HepG2 (cell line): ENCODE measurements around the gene SLC28A1. TPM values are rescaled to one million over a fixed set of nuclear protein-coding genes. Genes with fewer than 3 reads are reported as not detected.
A peak's percentile ranks its signal among the peaks of the same experiment; 100 is the strongest.

Experiments
- BCL6 ChIP-seq: IDR thresholded peaks from 2 replicates; pipeline ENCODE4 v1.6.1; 2016; ENCODE audit warnings: missing genetic modification reagents, missing compliant biosample characterization
- HMG20A ChIP-seq: IDR thresholded peaks from 2 replicates; pipeline ENCODE4 v1.6.1; 2016; ENCODE audit warnings: borderline replicate concordance
- MAZ ChIP-seq, 2 experiments: sonication (generic) in 1 of 2; formaldehyde crosslinking in 1 of 2; IDR thresholded peaks; 2 replicates each; pipeline versions ENCODE4 v1.5.0 to v1.6.1; 2012 to 2020; ENCODE audit warnings: low read depth in 2 of 2, mild to moderate bottlenecking in 2 of 2, borderline replicate concordance in 1 of 2, improper control_type of control experiment in 1 of 2, low read length in 1 of 2, missing genetic modification reagents in 1 of 2, moderate library complexity in 1 of 2
- NPAS2 ChIP-seq: sonication (generic); formaldehyde crosslinking; IDR thresholded peaks from 2 replicates; pipeline ENCODE4 v1.8.0; 2022; ENCODE audit warnings: mild to moderate bottlenecking, missing genetic modification reagents, borderline replicate concordance
- PAWR ChIP-seq: sonication (generic); formaldehyde crosslinking; IDR thresholded peaks from 2 replicates; pipeline ENCODE4 v1.4.0; 2020; ENCODE audit warnings: missing genetic modification reagents, mild to moderate bottlenecking, borderline replicate concordance
- PITX1 ChIP-seq: sonication (generic); formaldehyde crosslinking; IDR thresholded peaks from 2 replicates; pipeline ENCODE4 v1.5.1; 2020; ENCODE audit warnings: mild to moderate bottlenecking, missing genetic modification reagents
- RAD21 ChIP-seq: fragments of 450-650 bp; formaldehyde crosslinking; IDR thresholded peaks from 2 replicates; pipeline ENCODE4 v1.5.0; 2020; ENCODE audit warnings: mild to moderate bottlenecking
- TOE1 ChIP-seq: sonication (generic); formaldehyde crosslinking; IDR thresholded peaks from 2 replicates; pipeline ENCODE4 v1.4.0; 2020; ENCODE audit warnings: mild to moderate bottlenecking, missing genetic modification reagents
- ZBTB20 ChIP-seq: sonication (generic); formaldehyde crosslinking; IDR thresholded peaks from 2 replicates; pipeline ENCODE4 v1.8.1; 2023; ENCODE audit warnings: missing genetic modification reagents, low read depth, mild to moderate bottlenecking, borderline replicate concordance
- ZNF12 ChIP-seq: sonication (generic); formaldehyde crosslinking; IDR thresholded peaks from 2 replicates; pipeline ENCODE4 v1.5.0; 2020; ENCODE audit warnings: missing genetic modification reagents
- ZNF543 ChIP-seq: sonication (generic); formaldehyde crosslinking; IDR thresholded peaks from 2 replicates; pipeline ENCODE4 v1.4.0; 2020; ENCODE audit warnings: mild to moderate bottlenecking, missing genetic modification reagents
- ZNF546 ChIP-seq: sonication (generic); formaldehyde crosslinking; conservative IDR thresholded peaks from 2 replicates; pipeline ENCODE4 v1.8.1; 2023; ENCODE audit warnings: mild to moderate bottlenecking, missing genetic modification reagents
- ZNF558 ChIP-seq: sonication (generic); formaldehyde crosslinking; IDR thresholded peaks from 2 replicates; pipeline ENCODE4 v1.9.0; 2022; ENCODE audit warnings: mild to moderate bottlenecking, missing genetic modification reagents, borderline replicate concordance
- ZNF768 ChIP-seq: sonication (generic); formaldehyde crosslinking; IDR thresholded peaks from 2 replicates; pipeline ENCODE4 v1.4.0; 2020; ENCODE audit warnings: missing genetic modification reagents
- ZNF790 ChIP-seq: sonication (generic); formaldehyde crosslinking; IDR thresholded peaks from 2 replicates; pipeline ENCODE4 v1.8.0; 2022; ENCODE audit warnings: missing genetic modification reagents, mild to moderate bottlenecking, borderline replicate concordance
- ZNF839 ChIP-seq: sonication (generic); formaldehyde crosslinking; IDR thresholded peaks from 2 replicates; pipeline ENCODE4 v1.4.0; 2020; ENCODE audit warnings: missing genetic modification reagents, mild to moderate bottlenecking, borderline replicate concordance
- polyA plus RNA-seq, 8 experiments: library from polyadenylated mRNA; depleted of rRNA in 3 of 8; stranded (reverse) in 7 of 8; unstranded in 1 of 8; fragments of >200 nt; fragmentation: Illumina TruSeq in 4 of 8; extraction: Trizol in 4 of 8; gene quantifications; 2 replicates each; pipeline versions ENCODE4 v1.2.1 to v1.2.3, GENCODE V29; 2011 to 2016; ENCODE audit warnings: low read depth in 4 of 8, missing spikeins in 1 of 8, mixed read lengths in 1 of 8; ENCODE audit not compliant: insufficient read depth in 1 of 8
- total RNA-seq, 5 experiments: library from RNA; depleted of rRNA; stranded (reverse); fragments of >200 nt; fragmentation: Illumina TruSeq; extraction: Trizol; gene quantifications; 2 replicates each; pipeline ENCODE4 v1.2.3, GENCODE V29; 2016; ENCODE audit warnings: low read depth in 1 of 5
- TF ChIP-seq, protein P1 (sequence below): sonication (generic); formaldehyde crosslinking; IDR thresholded peaks from 2 replicates; pipeline ENCODE4 v1.5.0; 2020; ENCODE audit warnings: missing genetic modification reagents
- TF ChIP-seq, protein P2 (sequence below): sonication (generic); formaldehyde crosslinking; IDR thresholded peaks from 2 replicates; pipeline ENCODE4 v1.5.1; 2020; ENCODE audit warnings: mild to moderate bottlenecking, missing genetic modification reagents, borderline replicate concordance
- TF ChIP-seq, protein P3 (sequence below): IDR thresholded peaks from 2 replicates; pipeline ENCODE4 v1.6.1; 2018; ENCODE audit warnings: missing genetic modification reagents, mild to moderate bottlenecking, missing compliant biosample characterization

SLC28A1 gene
- total and polyA plus RNA-seq, 2 of the 13 experiments (the other 11 are each of a cell fraction or from before 2014, with no cell fraction given) = 0.31 to 5.8 TPM

DNA sequence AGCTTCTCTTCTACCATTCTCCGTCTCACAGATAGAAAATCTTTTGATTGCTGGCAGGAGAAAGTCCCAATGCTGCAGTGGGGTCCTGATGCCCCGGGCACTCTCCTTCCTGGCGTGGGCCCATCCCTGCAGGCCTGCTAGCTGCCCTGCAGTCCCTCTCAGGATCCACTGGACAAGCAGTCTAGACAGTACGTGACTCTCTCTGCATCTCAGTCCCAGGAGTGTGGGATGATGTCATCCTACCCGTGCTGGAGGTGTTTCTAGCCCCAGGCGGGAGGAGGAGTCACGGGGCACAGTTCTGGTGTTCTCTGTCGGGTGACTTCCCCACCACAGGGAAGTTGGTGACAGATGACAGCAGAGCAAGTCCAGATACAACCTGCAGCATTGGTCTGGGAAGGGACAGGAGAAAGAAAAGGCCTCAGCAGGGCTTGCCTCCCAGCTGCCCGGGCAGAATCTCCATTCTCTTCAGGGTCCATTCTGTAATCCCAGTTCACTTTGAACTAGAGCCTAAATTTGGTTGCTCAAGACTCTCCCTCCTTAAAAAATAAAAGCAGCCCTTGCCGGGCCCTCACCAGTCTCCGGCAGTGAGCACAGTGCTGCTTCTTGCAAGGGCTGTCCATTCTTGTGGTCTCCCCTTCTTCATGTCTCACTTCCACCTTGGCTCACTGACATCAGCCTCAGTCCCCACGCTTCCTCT lies 30.6 kb downstream of the SLC28A1 start (continued):
- TF ChIP-seq, protein P1, sequence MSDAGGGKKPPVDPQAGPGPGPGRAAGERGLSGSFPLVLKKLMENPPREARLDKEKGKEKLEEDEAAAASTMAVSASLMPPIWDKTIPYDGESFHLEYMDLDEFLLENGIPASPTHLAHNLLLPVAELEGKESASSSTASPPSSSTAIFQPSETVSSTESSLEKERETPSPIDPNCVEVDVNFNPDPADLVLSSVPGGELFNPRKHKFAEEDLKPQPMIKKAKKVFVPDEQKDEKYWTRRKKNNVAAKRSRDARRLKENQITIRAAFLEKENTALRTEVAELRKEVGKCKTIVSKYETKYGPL (CRISPR knock-in tag) = no peak
- no peak for TF ChIP-seq ZNF558 (CRISPR knock-in tag)
- TF ChIP-seq RAD21 (CRISPR knock-in tag) = no peak
- no peak for TF ChIP-seq ZNF839 (CRISPR knock-in tag)
- peak; percentile 29; the same call in 1 of the 2 replicates for TF ChIP-seq PITX1 (CRISPR knock-in tag)
- no peak for TF ChIP-seq PAWR
- 0 out of 2 replicates have a peak, but pooled peaks have one; percentile 27 for TF ChIP-seq MAZ (IDR thresholded peaks at IDR 0.05; ENCODE audit: borderline replicate concordance, low read depth, low read length)
- TF ChIP-seq MAZ (CRISPR knock-in tag; IDR thresholded peaks at IDR 0.05; ENCODE audit: low read depth) = 0 out of 2 replicates have a peak, but pooled peaks have one; percentile 30
- no peak for TF ChIP-seq NPAS2
- no peak for TF ChIP-seq ZNF546 (CRISPR knock-in tag)
- TF ChIP-seq ZBTB20 = peak; percentile 47; the same call in 1 of the 2 replicates
- peak; percentile 53; the same call in 1 of the 2 replicates for TF ChIP-seq ZNF12 (CRISPR knock-in tag)
- TF ChIP-seq BCL6 (CRISPR knock-in tag) = peak; percentile 53
- TF ChIP-seq, protein P2, sequence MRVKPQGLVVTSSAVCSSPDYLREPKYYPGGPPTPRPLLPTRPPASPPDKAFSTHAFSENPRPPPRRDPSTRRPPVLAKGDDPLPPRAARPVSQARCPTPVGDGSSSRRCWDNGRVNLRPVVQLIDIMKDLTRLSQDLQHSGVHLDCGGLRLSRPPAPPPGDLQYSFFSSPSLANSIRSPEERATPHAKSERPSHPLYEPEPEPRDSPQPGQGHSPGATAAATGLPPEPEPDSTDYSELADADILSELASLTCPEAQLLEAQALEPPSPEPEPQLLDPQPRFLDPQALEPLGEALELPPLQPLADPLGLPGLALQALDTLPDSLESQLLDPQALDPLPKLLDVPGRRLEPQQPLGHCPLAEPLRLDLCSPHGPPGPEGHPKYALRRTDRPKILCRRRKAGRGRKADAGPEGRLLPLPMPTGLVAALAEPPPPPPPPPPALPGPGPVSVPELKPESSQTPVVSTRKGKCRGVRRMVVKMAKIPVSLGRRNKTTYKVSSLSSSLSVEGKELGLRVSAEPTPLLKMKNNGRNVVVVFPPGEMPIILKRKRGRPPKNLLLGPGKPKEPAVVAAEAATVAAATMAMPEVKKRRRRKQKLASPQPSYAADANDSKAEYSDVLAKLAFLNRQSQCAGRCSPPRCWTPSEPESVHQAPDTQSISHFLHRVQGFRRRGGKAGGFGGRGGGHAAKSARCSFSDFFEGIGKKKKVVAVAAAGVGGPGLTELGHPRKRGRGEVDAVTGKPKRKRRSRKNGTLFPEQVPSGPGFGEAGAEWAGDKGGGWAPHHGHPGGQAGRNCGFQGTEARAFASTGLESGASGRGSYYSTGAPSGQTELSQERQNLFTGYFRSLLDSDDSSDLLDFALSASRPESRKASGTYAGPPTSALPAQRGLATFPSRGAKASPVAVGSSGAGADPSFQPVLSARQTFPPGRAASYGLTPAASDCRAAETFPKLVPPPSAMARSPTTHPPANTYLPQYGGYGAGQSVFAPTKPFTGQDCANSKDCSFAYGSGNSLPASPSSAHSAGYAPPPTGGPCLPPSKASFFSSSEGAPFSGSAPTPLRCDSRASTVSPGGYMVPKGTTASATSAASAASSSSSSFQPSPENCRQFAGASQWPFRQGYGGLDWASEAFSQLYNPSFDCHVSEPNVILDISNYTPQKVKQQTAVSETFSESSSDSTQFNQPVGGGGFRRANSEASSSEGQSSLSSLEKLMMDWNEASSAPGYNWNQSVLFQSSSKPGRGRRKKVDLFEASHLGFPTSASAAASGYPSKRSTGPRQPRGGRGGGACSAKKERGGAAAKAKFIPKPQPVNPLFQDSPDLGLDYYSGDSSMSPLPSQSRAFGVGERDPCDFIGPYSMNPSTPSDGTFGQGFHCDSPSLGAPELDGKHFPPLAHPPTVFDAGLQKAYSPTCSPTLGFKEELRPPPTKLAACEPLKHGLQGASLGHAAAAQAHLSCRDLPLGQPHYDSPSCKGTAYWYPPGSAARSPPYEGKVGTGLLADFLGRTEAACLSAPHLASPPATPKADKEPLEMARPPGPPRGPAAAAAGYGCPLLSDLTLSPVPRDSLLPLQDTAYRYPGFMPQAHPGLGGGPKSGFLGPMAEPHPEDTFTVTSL = 0 out of 2 replicates have a peak, but pooled peaks have one; percentile 24
- TF ChIP-seq, protein P3, sequence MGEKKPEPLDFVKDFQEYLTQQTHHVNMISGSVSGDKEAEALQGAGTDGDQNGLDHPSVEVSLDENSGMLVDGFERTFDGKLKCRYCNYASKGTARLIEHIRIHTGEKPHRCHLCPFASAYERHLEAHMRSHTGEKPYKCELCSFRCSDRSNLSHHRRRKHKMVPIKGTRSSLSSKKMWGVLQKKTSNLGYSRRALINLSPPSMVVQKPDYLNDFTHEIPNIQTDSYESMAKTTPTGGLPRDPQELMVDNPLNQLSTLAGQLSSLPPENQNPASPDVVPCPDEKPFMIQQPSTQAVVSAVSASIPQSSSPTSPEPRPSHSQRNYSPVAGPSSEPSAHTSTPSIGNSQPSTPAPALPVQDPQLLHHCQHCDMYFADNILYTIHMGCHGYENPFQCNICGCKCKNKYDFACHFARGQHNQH = peak; percentile 84
- TF ChIP-seq ZNF790 (CRISPR knock-in tag) = no peak; the same call in 1 of the 2 replicates
- TF ChIP-seq TOE1 = no peak
- no peak for TF ChIP-seq ZNF543 (CRISPR knock-in tag)
- 0 out of 2 replicates have a peak, but pooled peaks have one; percentile 57 for TF ChIP-seq HMG20A
- no peak for TF ChIP-seq ZNF768 (CRISPR knock-in tag)
